Erythroblast (primary cell): Measurements from ENCODE around the gene EPC2.

Experiments
- GATA1 ChIP-seq: IDR thresholded peaks from 2 replicates; pipeline ENCODE4 v1.6.1; 2011; ENCODE audit warnings: low read depth, mild to moderate bottlenecking, control low read depth, low read length, moderate library complexity
- POLR2A ChIP-seq: IDR thresholded peaks from 2 replicates; pipeline ENCODE4 v1.6.1; 2011; ENCODE audit warnings: mild to moderate bottlenecking, low read length

GRCh38 chr2:148634749-148635148 lies 9.8 kb upstream of the EPC2 start:
- TF ChIP-seq POLR2A (no peak), GATA1 (no peak)
